HEK293T (cell line): ENCODE data around the gene MADCAM1.

Experiments used
- ARNT ChIP-seq: fragments of 450-650 bp; IDR thresholded peaks from 2 replicates; pipeline ENCODE4 v1.6.1; 2017; ENCODE audit warnings: mild to moderate bottlenecking
- BHLHE40 ChIP-seq: fragments of 450-650 bp; IDR thresholded peaks from 2 replicates; pipeline ENCODE4 v1.6.1; 2016; ENCODE audit warnings: mild to moderate bottlenecking, moderate library complexity, borderline replicate concordance
- FOXK2 ChIP-seq: fragments of 450-650 bp; IDR thresholded peaks from 2 replicates; pipeline ENCODE4 v1.6.1; 2016; ENCODE audit warnings: mild to moderate bottlenecking
- FOXM1 ChIP-seq: fragments of 450-650 bp; IDR thresholded peaks from 2 replicates; pipeline ENCODE4 v1.6.1; 2017; ENCODE audit warnings: mild to moderate bottlenecking, borderline replicate concordance
- HDGF ChIP-seq: fragments of 450-650 bp; IDR thresholded peaks from 2 replicates; pipeline ENCODE4 v1.6.1; 2017; ENCODE audit warnings: antibody characterized with exemption, borderline replicate concordance
- LEF1 ChIP-seq: fragments of 450-650 bp; IDR thresholded peaks from 2 replicates; pipeline ENCODE4 v1.6.1; 2017; ENCODE audit warnings: mild to moderate bottlenecking, borderline replicate concordance
- NFRKB ChIP-seq: fragments of 450-650 bp; IDR thresholded peaks from 2 replicates; pipeline ENCODE4 v1.6.1; 2016; ENCODE audit warnings: mild to moderate bottlenecking, moderate library complexity
- PKNOX1 ChIP-seq: fragments of 450-650 bp; IDR thresholded peaks from 2 replicates; pipeline ENCODE4 v1.6.1; 2016
- SP1 ChIP-seq: fragments of 450-650 bp; IDR thresholded peaks from 2 replicates; pipeline ENCODE4 v1.6.1; 2017
- SUZ12 ChIP-seq: fragments of 450-650 bp; IDR thresholded peaks from 2 replicates; pipeline ENCODE4 v1.6.1; 2016; ENCODE audit warnings: mild to moderate bottlenecking
- TARDBP ChIP-seq: fragments of 450-650 bp; IDR thresholded peaks from 2 replicates; pipeline ENCODE4 v1.6.1; 2016
- ZNF384 ChIP-seq: fragments of 450-650 bp; IDR thresholded peaks from 2 replicates; pipeline ENCODE4 v1.6.1; 2016

GRCh38 chr19:539429-540030, 43.2 kb downstream of the MADCAM1 start:
- TF ChIP-seq ZNF384 (no peak), ARNT (no peak), PKNOX1 (no peak), BHLHE40 (no peak), FOXM1 (no peak), SP1 (no peak), HDGF (no peak), LEF1 (no peak), SUZ12 (no peak), FOXK2 (no peak), NFRKB (no peak), TARDBP (no peak)
